GM19240 (cell line): ENCODE results near the gene CHST3.
"Not testable (repeated sequence)": the region's sequence is repeated elsewhere in the genome, so short reads cannot be mapped to it uniquely, and the experiment has no call there.

Experiments
- DNase-seq: peaks from one replicate; pipeline ENCODE4 v3.0.0; 2011; ENCODE audit warnings: low spot score; ENCODE audit not compliant: insufficient read length

Gene CHST3

GRCh38 chr10:71948496-71949067 is 15.6 kb upstream of the CHST3 start:
- no peak for DNase-seq

GRCh38 chr10:71950683-71951082 is 13.5 kb upstream of the CHST3 start:
- DNase-seq, result no peak

- no peak for DNase-seq
These were observed 11.4 kb upstream of the CHST3 start for GRCh38 chr10:71952745-71953144.

GRCh38 chr10:71957546-71958275 is 6.5 kb upstream of the CHST3 start:
- DNase-seq, result no peak

GRCh38 chr10:71959526-71959925 is 4.7 kb upstream of the CHST3 start:
- no peak for DNase-seq

GRCh38 chr10:71961831-71962230 is 2.4 kb upstream of the CHST3 start:
- DNase-seq, result no peak

GRCh38 chr10:71962901-71963300 is 1.3 kb upstream of the CHST3 start:
- DNase-seq, result no peak

- no peak for DNase-seq
These were observed 671 bp upstream of the CHST3 start for GRCh38 chr10:71963351-71964097.

- no peak for DNase-seq
These were observed 734 bp downstream of the CHST3 start for GRCh38 chr10:71964743-71965515.

GRCh38 chr10:71965623-71966022 is 1.4 kb downstream of the CHST3 start:
- no peak for DNase-seq

- no peak for DNase-seq
These were observed 2.1 kb downstream of the CHST3 start for GRCh38 chr10:71966046-71967004.

GRCh38 chr10:71967958-71968357 is 3.8 kb downstream of the CHST3 start:
- DNase-seq, result not testable (repeated sequence)

GRCh38 chr10:71968553-71969474 is 4.6 kb downstream of the CHST3 start:
- DNase-seq, result no peak

GRCh38 chr10:71969929-71970328 is 5.7 kb downstream of the CHST3 start:
- no peak for DNase-seq

- no peak for DNase-seq
These were observed 6.1 kb downstream of the CHST3 start for GRCh38 chr10:71970331-71970730.

GRCh38 chr10:71970869-71971268 is 6.7 kb downstream of the CHST3 start:
- DNase-seq, result no peak

- no peak for DNase-seq
These were observed 7.1 kb downstream of the CHST3 start for GRCh38 chr10:71971311-71971731.

- DNase-seq, result peak; percentile 41
These were observed 7.8 kb downstream of the CHST3 start for GRCh38 chr10:71971769-71972555.
